AG09319 (cell line): ENCODE data around the gene DCAF10.
"Not testable (repeated sequence)": the region's sequence is repeated elsewhere in the genome, so short reads cannot be mapped to it uniquely, and the experiment has no call there.

Source experiments
- DNase-seq: peaks from one replicate; pipeline ENCODE4 v3.0.0-alpha.2; 2010; ENCODE audit warnings: low read depth; ENCODE audit errors: extremely low read depth
- CTCF ChIP-seq: IDR thresholded peaks from 2 replicates; pipeline ENCODE4 v1.5.1; 2011; ENCODE audit warnings: low read depth, mild to moderate bottlenecking, inconsistent platforms, low read length, moderate library complexity

The DCAF10 gene

GRCh38 chr9:37800631-37801286 lies at the start of gene DCAF10:
DCAF10 (plus strand) TSS chr9:37800797; CDS start chr9:37800867, 70 bp downstream.
- DNase-seq = peak; percentile 63
- TF ChIP-seq CTCF = no peak

- no peak for TF ChIP-seq CTCF
- DNase-seq = no peak
Observed at GRCh38 chr9:37751186-37751585, 49.4 kb upstream of the DCAF10 start.

GRCh38 chr9:37751704-37752103 lies 48.9 kb upstream of the DCAF10 start:
- DNase-seq = not testable (repeated sequence)

- not testable (repeated sequence) for DNase-seq
Observed at GRCh38 chr9:37752112-37752511, 48.5 kb upstream of the DCAF10 start.

GRCh38 chr9:37752642-37753488 lies 47.7 kb upstream of the DCAF10 start:
- no peak for TF ChIP-seq CTCF
- no peak for DNase-seq

- TF ChIP-seq CTCF = no peak
- peak; percentile 20 for DNase-seq
Observed at GRCh38 chr9:37753489-37754190, 47.0 kb upstream of the DCAF10 start, which contains the start of gene TRMT10B. TRMT10B (plus strand) TSS chr9:37753805; CDS start chr9:37761932, 8,127 bp downstream.

GRCh38 chr9:37758747-37759146 lies 41.9 kb upstream of the DCAF10 start:
- DNase-seq = no peak

More at GRCh38 chr9:37758747-37759146, 41.9 kb upstream of the DCAF10 start:
- no peak for TF ChIP-seq CTCF
